ENCODE data around the gene DSTYK. TPM values are rescaled to one million over a fixed set of nuclear protein-coding genes. Genes with fewer than 3 reads are reported as not detected.
"Not testable (repeated sequence)": the region's sequence is repeated elsewhere in the genome, so short reads cannot be mapped to it uniquely, and the experiment has no call there.

The DSTYK gene
- total RNA-seq, 1 donor from 2014 or later: 11.0 TPM

DNA sequence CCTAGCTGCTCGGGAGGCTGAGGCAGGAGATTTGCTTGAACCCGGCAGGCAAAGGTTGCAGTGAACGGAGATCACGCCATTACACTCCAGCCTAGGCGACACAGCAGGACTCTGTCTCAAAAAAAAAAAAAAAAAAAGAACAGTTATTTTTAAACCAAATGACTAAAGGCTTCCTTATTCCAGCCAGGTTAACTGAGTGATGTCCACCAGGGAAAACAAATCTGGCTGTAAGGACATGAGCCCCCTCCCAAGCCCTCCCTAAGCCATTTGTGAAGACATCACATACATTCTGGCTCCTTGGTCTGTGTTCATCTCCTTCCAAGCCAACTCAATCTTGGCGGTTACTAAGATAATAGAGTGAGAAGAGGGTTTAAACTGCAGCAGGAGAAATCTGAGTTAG is 24.4 kb upstream of the DSTYK start:
- no peaks in the 10 kb centered on the region for H3K36me3 Mint-ChIP-seq (ENCODE audit: insufficient read depth)
- no peaks in the 10 kb centered on the region for H3K27me3 Mint-ChIP-seq
- H3K27ac Mint-ChIP-seq: no peak overlapping the region
- no peaks in the 10 kb centered on the region for H3K4me1 Mint-ChIP-seq (ENCODE audit: low read depth)
- H3K9me3 Mint-ChIP-seq (ENCODE audit: low read depth): no peaks in the 10 kb centered on the region
- no peak for TF ChIP-seq CTCF (IDR thresholded peaks at IDR 0.05; ENCODE audit: unreplicated experiment)
- DNase-seq (ENCODE audit: low spot score, unreplicated experiment): no peak
- H3K4me3 Mint-ChIP-seq (ENCODE audit: low read depth): no peak overlapping the region

DNA sequence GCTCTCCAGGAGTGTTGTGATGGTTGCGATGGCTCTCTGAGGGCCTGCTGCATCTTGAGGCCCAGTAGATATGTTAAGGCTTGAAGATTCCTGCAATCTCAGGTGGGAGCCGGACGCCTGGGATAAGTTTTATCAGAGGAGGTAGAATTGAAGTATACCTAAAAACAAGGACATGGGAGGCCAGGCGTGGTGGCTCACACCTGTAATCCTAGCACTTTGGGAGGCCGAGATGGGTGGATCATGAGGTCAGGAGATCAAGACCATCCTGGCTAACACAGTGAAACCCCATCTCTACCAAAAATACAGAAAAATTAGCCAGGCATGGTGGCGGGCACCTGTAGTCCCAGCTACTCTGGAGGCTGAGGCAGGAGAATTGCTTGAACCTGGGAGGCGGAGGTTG is 22.5 kb upstream of the DSTYK start:
- not testable (repeated sequence) for H3K36me3 Mint-ChIP-seq (ENCODE audit: insufficient read depth); H3K4me1 Mint-ChIP-seq (ENCODE audit: low read depth); H3K27ac Mint-ChIP-seq; DNase-seq (ENCODE audit: low spot score, unreplicated experiment); H3K9me3 Mint-ChIP-seq (ENCODE audit: low read depth); H3K27me3 Mint-ChIP-seq; H3K4me3 Mint-ChIP-seq (ENCODE audit: low read depth)

DNA sequence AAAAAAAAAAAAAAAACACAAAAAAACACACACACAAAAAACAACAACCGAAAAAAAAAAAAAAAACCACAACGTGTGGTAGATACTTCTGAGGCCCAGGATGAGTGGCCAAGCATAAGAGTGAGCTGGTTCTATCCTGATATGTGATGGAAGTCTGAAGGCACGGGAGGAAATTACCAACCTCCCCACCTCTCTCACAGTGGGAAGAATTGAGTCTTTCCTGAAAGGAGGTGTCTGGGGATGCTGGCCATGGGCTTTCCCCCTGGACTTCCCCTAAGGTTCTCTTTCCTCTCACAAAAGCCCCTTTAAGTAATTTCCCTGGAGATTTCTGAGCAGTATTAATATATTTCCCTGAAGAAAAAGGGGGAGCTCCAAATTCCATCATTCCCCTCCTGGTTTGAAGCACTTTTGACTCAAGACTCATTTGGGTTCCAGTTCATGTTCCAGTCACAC is 21.5 kb upstream of the DSTYK start:
- H3K27ac Mint-ChIP-seq: no peak overlapping the region
- no peak for DNase-seq (ENCODE audit: low spot score, unreplicated experiment)
- H3K4me3 Mint-ChIP-seq (ENCODE audit: low read depth): no peak overlapping the region
- no peak for TF ChIP-seq CTCF (IDR thresholded peaks at IDR 0.05; ENCODE audit: unreplicated experiment)
- H3K4me1 Mint-ChIP-seq (ENCODE audit: low read depth): peaks cover 10% of the 10 kb centered on the region
- H3K27me3 Mint-ChIP-seq: peaks cover 15% of the 10 kb centered on the region
- H3K9me3 Mint-ChIP-seq (ENCODE audit: low read depth): no peaks in the 10 kb centered on the region
- no peaks in the 10 kb centered on the region for H3K36me3 Mint-ChIP-seq (ENCODE audit: insufficient read depth)

- Mint-ChIP-seq H3K27me3 (peaks cover 16% of the 10 kb centered on the region), H3K36me3 (ENCODE audit: insufficient read depth) (no peaks in the 10 kb centered on the region), H3K27ac (no peak overlapping the region), H3K4me1 (ENCODE audit: low read depth) (peaks cover 10% of the 10 kb centered on the region), H3K9me3 (ENCODE audit: low read depth) (no peaks in the 10 kb centered on the region), H3K4me3 (ENCODE audit: low read depth) (no peak overlapping the region)
- no peak for DNase-seq (ENCODE audit: low spot score, unreplicated experiment)
- no peak for TF ChIP-seq CTCF (IDR thresholded peaks at IDR 0.05; ENCODE audit: unreplicated experiment)
These were observed 20.8 kb upstream of the DSTYK start for GRCh38 chr1:205232127-205232820.

- Mint-ChIP-seq H3K4me3 (ENCODE audit: low read depth) (no peak overlapping the region), H3K4me1 (ENCODE audit: low read depth) (peaks cover 13% of the 10 kb centered on the region), H3K27me3 (peaks cover 29% of the 10 kb centered on the region), H3K9me3 (ENCODE audit: low read depth) (no peaks in the 10 kb centered on the region), H3K36me3 (ENCODE audit: insufficient read depth) (no peaks in the 10 kb centered on the region), H3K27ac (no peak overlapping the region)
- no peak for DNase-seq (ENCODE audit: low spot score, unreplicated experiment)
- no peak for TF ChIP-seq CTCF (IDR thresholded peaks at IDR 0.05; ENCODE audit: unreplicated experiment)
These were observed 19.5 kb upstream of the DSTYK start for GRCh38 chr1:205230982-205231381.
